Medulla oblongata (tissue), 1 donor: ENCODE results near the gene GGNBP2.

Experiments
- DNase-seq: peaks from one replicate; pipeline ENCODE4 v3.0.0-alpha.2; 2015; ENCODE audit errors: extremely low spot score

The GGNBP2 gene

DNA sequence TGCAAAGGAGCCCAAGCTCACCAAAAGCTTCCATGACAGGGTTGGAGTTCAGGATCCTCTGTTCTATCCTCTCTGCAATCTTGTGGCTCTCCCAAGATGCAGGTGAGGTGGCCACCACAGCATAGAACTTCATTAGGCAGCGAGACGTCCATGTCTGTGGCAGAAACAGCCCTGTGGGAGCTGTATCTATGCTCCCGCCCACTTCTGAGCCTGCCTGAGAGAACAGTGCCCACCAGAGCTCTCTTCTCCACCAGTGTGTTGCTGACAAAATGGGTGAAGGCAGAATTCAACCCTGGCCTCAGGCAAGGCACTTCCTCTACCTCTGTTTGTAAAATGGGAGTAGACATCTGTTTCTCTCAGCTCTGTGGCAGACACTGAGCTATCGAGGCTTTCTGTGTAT, 28.9 kb upstream of the GGNBP2 start:
- no peak for DNase-seq

DNA sequence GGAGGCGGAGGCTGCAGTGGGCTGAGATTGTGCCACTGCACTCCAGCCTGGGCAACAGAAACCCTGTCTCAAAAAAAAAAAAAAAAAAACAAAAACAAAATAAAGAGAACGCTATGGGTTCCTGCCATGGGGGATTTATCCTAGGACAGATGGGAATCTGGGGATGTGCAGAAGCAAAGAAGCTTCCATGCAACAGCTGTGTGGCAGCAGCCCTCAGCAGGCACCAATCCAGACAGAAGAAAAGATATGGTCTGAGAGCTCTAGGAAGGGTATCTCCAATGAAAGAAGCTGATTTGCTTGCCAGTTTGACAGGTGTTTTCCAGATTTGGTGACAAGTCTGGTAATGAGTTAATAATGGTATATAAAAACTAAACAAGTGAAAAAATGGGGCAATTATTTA, 21.6 kb upstream of the GGNBP2 start:
- DNase-seq = no peak

DNA sequence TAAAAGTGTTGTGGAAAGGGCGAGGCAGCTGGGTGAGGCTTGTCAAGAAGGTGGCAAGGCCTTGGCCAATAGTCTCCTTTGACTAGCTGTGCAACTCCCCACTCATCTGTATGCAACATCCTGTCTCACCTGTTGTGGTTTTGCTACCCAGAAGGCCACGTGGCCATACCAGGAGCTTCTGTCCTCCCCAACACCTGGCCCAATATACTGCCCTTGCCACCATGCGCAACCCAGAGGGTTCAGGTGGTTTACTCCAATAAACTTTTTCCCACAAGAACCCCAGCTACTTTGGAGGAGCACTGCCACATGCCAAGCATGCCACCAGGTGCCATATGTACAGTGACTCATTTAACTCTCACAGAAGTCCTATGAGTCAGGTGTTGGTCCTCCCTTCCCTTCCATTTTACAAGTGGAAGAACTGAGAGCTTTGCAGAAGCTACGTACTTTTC, 20.3 kb upstream of the GGNBP2 start:
- DNase-seq = no peak

DNA sequence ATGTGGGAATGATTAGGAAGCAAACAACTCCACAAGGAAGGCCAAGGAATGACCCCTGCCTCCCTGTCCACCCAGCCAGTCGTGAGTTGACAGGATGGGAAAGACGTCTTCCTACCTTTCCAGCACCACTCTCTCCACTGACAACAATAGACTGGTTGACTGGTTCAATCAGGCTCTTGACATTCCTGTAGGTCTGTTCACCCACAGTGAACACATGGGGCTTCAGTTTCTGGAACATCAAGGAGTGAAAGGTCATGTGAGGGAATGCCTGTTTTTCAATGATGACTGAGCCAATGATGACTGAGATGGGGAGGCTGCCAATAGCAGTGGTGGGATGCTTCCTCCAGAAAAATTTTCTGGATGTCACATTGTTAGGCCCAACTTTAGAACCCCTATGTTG, 19.6 kb upstream of the GGNBP2 start:
- DNase-seq = no peak

GRCh38 chr17:36525888-36526287, 18.8 kb upstream of the GGNBP2 start:
- no peak for DNase-seq

GRCh38 chr17:36527621-36528250, 17.0 kb upstream of the GGNBP2 start:
- DNase-seq = no peak

- DNase-seq = no peak
Observed at GRCh38 chr17:36529121-36529520, 15.6 kb upstream of the GGNBP2 start.

- DNase-seq = no peak
Observed at GRCh38 chr17:36532435-36532975, 12.2 kb upstream of the GGNBP2 start.

DNA sequence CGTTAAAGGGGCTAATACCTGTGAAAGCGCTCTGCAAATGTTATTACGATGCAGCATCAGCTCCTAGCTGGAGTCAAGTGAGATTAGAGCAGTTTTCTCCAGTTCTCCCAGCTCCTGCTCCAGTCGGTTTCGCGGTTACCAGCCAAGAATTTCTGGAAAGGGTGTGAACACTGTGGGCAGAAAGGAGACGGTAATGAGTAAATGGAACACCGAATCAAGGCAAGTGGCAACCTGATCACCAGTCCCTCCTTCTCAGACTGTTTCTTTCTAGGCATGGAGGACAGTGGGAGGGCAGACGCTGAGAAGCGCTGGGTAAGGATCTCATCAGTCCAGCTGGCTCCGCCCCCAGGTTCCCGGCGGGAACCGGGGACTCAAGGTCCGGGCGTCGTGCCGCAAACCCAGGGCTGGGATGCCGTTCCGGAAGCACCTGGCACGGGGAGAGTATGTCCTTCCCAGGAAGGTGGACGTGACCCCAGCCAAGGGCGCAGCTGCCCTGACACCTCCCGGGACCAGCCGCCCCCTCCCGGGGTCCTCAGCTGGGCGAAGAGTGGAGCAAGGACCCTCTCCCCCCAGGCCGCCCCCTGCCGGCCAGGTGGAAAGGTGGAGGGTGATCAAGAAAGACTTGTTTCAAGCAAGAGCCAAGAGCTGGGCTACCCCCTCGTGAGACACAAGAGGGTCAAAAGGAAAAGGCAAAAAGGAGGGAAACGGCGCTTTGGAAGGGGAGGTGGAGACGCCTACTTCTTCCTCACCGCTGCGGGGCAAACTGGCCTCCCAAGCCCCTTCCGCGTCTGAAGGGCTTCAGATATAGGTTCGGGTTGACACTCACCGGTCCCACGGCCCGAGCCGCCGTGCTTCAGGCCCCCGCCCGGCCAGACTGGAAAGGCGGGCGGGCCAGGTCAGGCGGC, 10.5 kb upstream of the GGNBP2 start:
- DNase-seq = peak; percentile 21

GRCh38 chr17:36534840-36535668, 9.7 kb upstream of the GGNBP2 start, which contains the start of the genes MYO19 and PIGW:
MYO19 (minus strand) TSS chr17:36534868; CDS start chr17:36532538, 2,330 bp downstream.
PIGW (plus strand) TSS chr17:36534987; CDS start chr17:36537102, 2,115 bp downstream.
- peak; percentile 87 for DNase-seq

DNA sequence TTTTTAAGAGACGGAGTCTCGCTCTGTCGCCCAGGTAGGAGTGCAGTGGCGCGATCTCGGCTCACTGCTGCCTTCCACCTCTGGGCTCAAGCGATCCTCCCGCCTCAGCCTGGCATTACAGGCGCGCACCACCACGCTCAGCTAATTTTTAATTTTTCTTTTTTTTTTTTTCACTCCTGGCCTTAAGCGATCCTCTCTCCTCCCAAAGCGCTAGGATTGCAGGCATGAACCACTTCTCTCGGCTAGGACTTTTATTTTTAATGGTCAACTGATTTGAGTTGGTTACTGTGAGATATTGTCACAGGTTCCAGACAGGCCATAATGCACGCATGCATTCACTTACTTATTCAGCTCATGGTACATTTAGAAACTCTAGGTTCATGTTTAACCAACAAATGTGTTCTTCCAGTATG, 9.0 kb upstream of the GGNBP2 start:
- DNase-seq = no peak

DNA sequence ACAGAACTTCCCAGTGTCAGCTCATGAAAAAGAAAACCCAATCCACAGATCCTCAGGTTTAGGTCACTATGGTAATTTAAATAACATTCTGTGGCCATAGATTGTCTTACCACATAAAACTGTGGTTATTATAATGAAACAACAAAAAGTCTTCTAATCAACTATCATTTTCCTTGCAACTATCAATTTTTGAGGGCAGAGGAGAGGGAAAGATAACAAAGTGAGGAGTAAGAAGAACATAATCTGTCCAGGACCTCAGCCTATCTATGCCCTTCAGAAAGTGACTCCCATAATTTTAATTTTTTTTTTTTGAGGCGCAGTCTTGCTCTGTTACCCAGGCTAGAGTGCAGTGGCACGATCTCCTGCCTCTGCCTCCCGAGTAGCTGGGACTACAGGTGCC, 4.0 kb upstream of the GGNBP2 start:
- no peak for DNase-seq

GRCh38 chr17:36542755-36543154, 2.0 kb upstream of the GGNBP2 start:
- no peak for DNase-seq

GRCh38 chr17:36544044-36544306, 744 bp upstream of the GGNBP2 start:
- peak; percentile 40 for DNase-seq

DNA sequence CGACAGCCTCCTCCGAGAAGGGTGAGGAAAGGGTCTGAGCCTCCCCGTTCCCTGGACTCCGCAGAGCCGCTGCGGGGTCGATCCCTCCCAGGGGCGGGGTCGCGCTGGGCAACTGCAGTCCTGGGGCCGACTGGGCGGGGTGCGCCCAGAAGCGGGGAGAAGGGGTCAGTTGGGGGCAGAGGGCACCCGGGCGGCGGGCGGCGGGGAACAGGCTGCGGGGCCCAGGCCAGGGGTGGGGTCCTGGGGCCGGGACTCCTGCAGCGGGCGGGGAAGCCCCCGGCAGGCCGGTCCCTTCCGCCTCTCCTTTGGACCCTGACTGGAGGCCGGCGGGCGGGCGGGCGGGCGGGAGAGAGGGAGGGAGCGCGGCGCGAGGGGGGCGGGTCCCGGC, 352 bp downstream of the GGNBP2 start:
- no peak for DNase-seq

DNA sequence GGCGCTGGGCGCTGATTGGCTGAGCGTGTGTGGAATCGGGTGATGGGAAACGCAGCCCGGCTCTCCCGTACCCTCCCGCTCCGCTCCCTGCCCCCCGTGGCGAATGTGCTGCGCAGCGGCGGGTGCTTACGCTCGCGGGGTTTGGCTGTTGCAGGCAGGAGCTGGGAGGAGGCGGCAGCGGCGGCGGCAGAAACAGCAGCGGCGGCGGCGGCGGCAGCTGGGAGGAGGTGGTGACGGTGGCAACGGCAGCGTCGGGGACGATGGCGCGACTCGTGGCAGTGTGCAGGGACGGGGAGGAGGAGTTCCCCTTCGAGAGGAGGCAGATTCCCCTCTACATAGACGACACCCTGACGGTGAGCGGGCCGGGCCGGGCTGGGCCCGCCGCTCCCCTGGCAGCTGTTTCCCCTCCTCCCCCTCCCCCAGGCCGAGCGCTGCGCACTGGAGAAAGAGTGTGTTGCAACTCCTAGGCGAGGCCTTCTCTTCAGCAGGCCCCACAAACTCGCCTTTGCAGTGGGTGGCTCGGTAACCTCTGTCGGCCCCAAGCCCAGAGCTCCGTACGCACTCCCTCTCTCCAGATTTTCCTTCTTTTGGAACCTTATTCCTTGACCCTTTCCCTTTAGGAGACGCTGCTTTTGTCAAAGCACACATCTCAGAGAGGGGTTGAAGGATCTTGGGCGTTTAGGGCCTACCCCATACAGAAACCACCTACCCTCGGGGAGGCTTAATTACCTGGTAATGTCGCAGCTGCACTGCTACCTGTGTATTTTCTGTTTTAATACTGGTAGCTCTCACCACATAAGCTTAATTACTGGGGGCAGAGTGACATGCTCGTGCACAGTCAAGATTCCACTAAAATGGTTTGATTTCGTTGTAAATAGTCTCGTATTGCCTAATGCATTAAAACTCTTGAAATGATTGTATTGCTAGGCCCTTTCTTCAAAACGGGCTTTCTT, 1.0 kb downstream of the GGNBP2 start:
- DNase-seq = peak; percentile 96

GRCh38 chr17:36546418-36547093, 1.8 kb downstream of the GGNBP2 start:
- no peak for DNase-seq

DNA sequence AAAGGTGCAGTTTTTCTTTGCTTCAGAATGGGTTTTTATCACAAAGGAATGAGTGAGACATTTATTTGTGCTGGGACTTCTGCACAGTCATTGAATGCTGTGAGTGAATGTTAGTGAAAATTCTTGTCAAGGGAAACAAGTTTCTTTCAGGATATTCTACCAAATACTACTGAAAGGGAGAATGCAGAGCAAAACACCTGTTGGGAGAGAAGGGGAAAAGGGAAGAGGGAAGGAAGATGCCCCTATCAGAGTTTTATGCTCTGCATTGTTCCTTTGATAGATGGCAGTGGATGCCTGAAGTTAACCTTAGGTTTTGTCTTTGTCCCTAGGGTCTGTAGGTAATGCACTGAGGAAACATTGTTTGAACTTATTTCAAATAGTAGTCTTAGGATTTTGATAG, 3.1 kb downstream of the GGNBP2 start:
- no peak for DNase-seq

- peak; percentile 32 for DNase-seq
Observed at GRCh38 chr17:36550491-36551417, 6.0 kb downstream of the GGNBP2 start.
